GM12878 (cell line): ENCODE measurements around the gene KIAA1217. TPM values are rescaled to one million over a fixed set of nuclear protein-coding genes. Genes with fewer than 3 reads are reported as not detected.

ENCODE experiments used
- ATAC-seq: fragments of 200-7000 bp; cut with Tn5 transposase; 3 replicates; pipeline ENCODE4 v1.9.1; 2020; ENCODE audit warnings: mild to moderate bottlenecking, moderate library complexity
- BruUV-seq: library from RNA; stranded (reverse); fragments of 400-500 nt; replicated peaks from 2 replicates; lab custom pipeline; 2021; lab: Mats Ljungman, UMichigan
- CTCF ChIA-PET: fragments of 300-600 bp; sonication (Branson Sonifier 250); formaldehyde crosslinking; extraction: SDS; loops from one replicate; lab custom pipeline; 2021; ENCODE audit warnings: inconsistent platforms; lab: Yijun Ruan, JAX
- POLR2A ChIA-PET: fragments of 350-600 bp; formaldehyde crosslinking; extraction: SDS; loops from one replicate; lab custom pipeline; 2021; ENCODE audit warnings: inconsistent platforms; lab: Charles Lee
- RAD21 ChIA-PET: fragments of 300-600 bp; sonication (Branson Sonifier 250); formaldehyde crosslinking; loops from one replicate; lab custom pipeline; 2023; ENCODE audit warnings: antibody characterized with exemption; ENCODE audit not compliant: unreplicated experiment; lab: Charles Lee
- SMC1A ChIA-PET: fragments of 300-600 bp; sonication (Branson Sonifier 250); formaldehyde crosslinking; loops from one replicate; lab custom pipeline; 2023; ENCODE audit not compliant: unreplicated experiment, uncharacterized antibody; lab: Charles Lee
- DNase-seq: peaks from one replicate; pipeline ENCODE4 v3.0.0-alpha.2; 2011; ENCODE audit warnings: low read depth, low spot score
- FAIRE-seq: peaks from 3 replicates; lab custom pipeline; 2011; peaks lifted over from hg19 to GRCh38; lab: Jason Lieb, UNC
- H2AFZ ChIP-seq: 2 replicates; pipeline ENCODE4 v1.6.0; 2011; ENCODE audit warnings: low read depth, low read length, control low read depth; ENCODE audit not compliant: control insufficient read depth
- H3K27ac ChIP-seq: 2 replicates; pipeline ENCODE4 v1.5.1; 2011; ENCODE audit warnings: control low read depth; ENCODE audit not compliant: control insufficient read depth, insufficient read depth
- H3K27me3 ChIP-seq, 2 experiments: replicated peaks in 1 of 2; 2 replicates each; pipeline versions ENCODE4 v1.6.0 to v1.6.1; 2011; ENCODE audit warnings: low read length in 1 of 2; ENCODE audit not compliant: control insufficient read depth in 2 of 2, insufficient read depth in 2 of 2
- H3K36me3 ChIP-seq, 2 experiments: 2 replicates each; pipeline ENCODE4 v1.5.1; 2011; ENCODE audit warnings: low read length in 1 of 2; ENCODE audit not compliant: control insufficient read depth in 2 of 2, insufficient read depth in 2 of 2
- H3K4me1 ChIP-seq: 2 replicates; pipeline ENCODE4 v1.6.1; 2011; ENCODE audit warnings: mild to moderate bottlenecking, low read length, moderate library complexity, mixed read lengths; ENCODE audit not compliant: control insufficient read depth, insufficient read depth
- H3K4me2 ChIP-seq: 2 replicates; pipeline ENCODE4 v1.6.0; 2011; ENCODE audit warnings: control low read depth; ENCODE audit not compliant: control insufficient read depth, insufficient read depth
- H3K4me3 ChIP-seq: fragments of 200-600 bp; sonication (generic); 2 replicates; pipeline ENCODE4 v1.5.1; 2016
- H3K79me2 ChIP-seq: 2 replicates; pipeline ENCODE4 v1.6.0; 2011; ENCODE audit warnings: low read length; ENCODE audit not compliant: control insufficient read depth, insufficient read depth
- H3K9ac ChIP-seq: 2 replicates; pipeline ENCODE4 v1.8.0; 2011; ENCODE audit warnings: low read length, control low read depth, mixed read lengths; ENCODE audit not compliant: control insufficient read depth, insufficient read depth
- H3K9me3 ChIP-seq: replicated peaks from 3 replicates; pipeline ENCODE4 v1.5.1; 2011; ENCODE audit warnings: mild to moderate bottlenecking, low read length; ENCODE audit not compliant: control insufficient read depth, insufficient read depth
- H4K20me1 ChIP-seq: 2 replicates; pipeline ENCODE4 v1.6.0; 2011; ENCODE audit not compliant: control insufficient read depth, insufficient read depth
- ZZZ3 ChIP-seq: IDR thresholded peaks from 2 replicates; pipeline ENCODE4 v1.6.1; 2011; ENCODE audit warnings: low read depth; ENCODE audit not compliant: control insufficient read depth, insufficient read length
- WGBS: methylation state at CpG from one replicate; pipeline ENCODE4 v1.1.6; 2016; ENCODE audit warnings: low lambda C conversion rate; ENCODE audit not compliant: insufficient replicate concordance, insufficient coverage; ENCODE audit errors: missing lambda C conversion rate; 5-methylcytosine and 5-hydroxymethylcytosine counted together
- in situ Hi-C: fragments of 300-500 bp; cut with MboI; formaldehyde crosslinking; loops from 9 replicates; pipeline ENCODE4 v1.14.3; 2018; ENCODE audit warnings: mixed read lengths
- intact Hi-C: fragments of 100-400 bp; cut with micrococcal nuclease; formaldehyde crosslinking; loops from one replicate; pipeline ENCODE4 v1.14.2; 2022; ENCODE audit not compliant: unreplicated experiment
- polyA plus RNA-seq, 11 experiments: library from polyadenylated mRNA; depleted of rRNA in 4 of 11; unstranded in 6 of 11; stranded (reverse) in 5 of 11; fragments of >200 nt; fragmentation: Nextera tagmentation in 4 of 11; fragmentation: Illumina TruSeq in 1 of 11; extraction: Ambion mirVana in 4 of 11; extraction: Trizol in 1 of 11; gene quantifications; 1 replicate in 1 of 11; 2 replicates in 10 of 11; pipeline versions ENCODE4 v1.2.1 to v1.2.3, GENCODE V29; 2011 to 2016; ENCODE audit warnings: inconsistent platforms in 2 of 11, missing spikeins in 2 of 11, low read depth in 1 of 11
- total RNA-seq, 4 experiments: library from RNA; depleted of rRNA in 3 of 4; stranded (reverse); fragments of >200 nt in 3 of 4; fragmentation: Illumina TruSeq in 1 of 4; extraction: Trizol in 1 of 4; gene quantifications; 2 replicates each; pipeline versions ENCODE4 v1.2.1 to v1.2.3, GENCODE V29; 2013 to 2021
- TF ChIP-seq, protein P1 (sequence below): fragments of 450-650 bp; IDR thresholded peaks from 2 replicates; pipeline ENCODE4 v1.6.1; 2017; ENCODE audit warnings: borderline replicate concordance
- TF ChIP-seq, protein P2 (sequence below): IDR thresholded peaks from 2 replicates; pipeline ENCODE4 v1.6.1; 2012; ENCODE audit warnings: improper control_type of control experiment, low read depth, low read length; ENCODE audit not compliant: insufficient replicate concordance
- TF ChIP-seq, protein P3 (sequence below): fragments of 450-650 bp; formaldehyde crosslinking; IDR thresholded peaks from 2 replicates; pipeline ENCODE4 v1.4.0; 2022; ENCODE audit warnings: mild to moderate bottlenecking, moderate library complexity
- TF ChIP-seq, protein P4 (sequence below): fragments of 450-650 bp; conservative IDR thresholded peaks from 2 replicates; pipeline ENCODE4 v1.6.1; 2017; ENCODE audit warnings: mild to moderate bottlenecking, moderate library complexity

KIAA1217 gene
- total and polyA plus RNA-seq, 10 of the 15 experiments (the other 5 are each of a cell fraction or from before 2014, with no cell fraction given) = 0.57 to 3.8 (median 2.1) TPM

DNA sequence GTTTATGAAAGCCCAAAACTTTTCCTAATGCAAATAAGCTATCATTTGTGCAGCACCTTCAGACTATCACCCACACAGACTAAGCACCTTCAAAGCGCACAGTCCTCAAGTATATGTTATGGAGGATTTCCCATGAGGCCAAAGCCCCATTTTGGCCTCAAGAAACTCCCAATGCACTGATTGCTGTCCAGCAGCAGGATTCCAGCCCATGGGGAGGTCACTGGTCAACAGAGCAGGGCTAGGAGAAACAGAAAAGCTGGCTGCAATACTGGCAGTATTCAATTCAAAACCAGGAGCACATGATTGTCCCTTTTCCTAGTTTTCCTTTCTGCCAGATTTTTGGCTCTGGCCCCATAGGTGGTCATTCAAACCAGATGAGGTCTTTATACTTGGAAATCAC, 24.5 kb upstream of the KIAA1217 start (continued):
- TF ChIP-seq, protein P1, sequence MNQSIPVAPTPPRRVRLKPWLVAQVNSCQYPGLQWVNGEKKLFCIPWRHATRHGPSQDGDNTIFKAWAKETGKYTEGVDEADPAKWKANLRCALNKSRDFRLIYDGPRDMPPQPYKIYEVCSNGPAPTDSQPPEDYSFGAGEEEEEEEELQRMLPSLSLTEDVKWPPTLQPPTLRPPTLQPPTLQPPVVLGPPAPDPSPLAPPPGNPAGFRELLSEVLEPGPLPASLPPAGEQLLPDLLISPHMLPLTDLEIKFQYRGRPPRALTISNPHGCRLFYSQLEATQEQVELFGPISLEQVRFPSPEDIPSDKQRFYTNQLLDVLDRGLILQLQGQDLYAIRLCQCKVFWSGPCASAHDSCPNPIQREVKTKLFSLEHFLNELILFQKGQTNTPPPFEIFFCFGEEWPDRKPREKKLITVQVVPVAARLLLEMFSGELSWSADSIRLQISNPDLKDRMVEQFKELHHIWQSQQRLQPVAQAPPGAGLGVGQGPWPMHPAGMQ = no peak
- TF ChIP-seq, protein P2, sequence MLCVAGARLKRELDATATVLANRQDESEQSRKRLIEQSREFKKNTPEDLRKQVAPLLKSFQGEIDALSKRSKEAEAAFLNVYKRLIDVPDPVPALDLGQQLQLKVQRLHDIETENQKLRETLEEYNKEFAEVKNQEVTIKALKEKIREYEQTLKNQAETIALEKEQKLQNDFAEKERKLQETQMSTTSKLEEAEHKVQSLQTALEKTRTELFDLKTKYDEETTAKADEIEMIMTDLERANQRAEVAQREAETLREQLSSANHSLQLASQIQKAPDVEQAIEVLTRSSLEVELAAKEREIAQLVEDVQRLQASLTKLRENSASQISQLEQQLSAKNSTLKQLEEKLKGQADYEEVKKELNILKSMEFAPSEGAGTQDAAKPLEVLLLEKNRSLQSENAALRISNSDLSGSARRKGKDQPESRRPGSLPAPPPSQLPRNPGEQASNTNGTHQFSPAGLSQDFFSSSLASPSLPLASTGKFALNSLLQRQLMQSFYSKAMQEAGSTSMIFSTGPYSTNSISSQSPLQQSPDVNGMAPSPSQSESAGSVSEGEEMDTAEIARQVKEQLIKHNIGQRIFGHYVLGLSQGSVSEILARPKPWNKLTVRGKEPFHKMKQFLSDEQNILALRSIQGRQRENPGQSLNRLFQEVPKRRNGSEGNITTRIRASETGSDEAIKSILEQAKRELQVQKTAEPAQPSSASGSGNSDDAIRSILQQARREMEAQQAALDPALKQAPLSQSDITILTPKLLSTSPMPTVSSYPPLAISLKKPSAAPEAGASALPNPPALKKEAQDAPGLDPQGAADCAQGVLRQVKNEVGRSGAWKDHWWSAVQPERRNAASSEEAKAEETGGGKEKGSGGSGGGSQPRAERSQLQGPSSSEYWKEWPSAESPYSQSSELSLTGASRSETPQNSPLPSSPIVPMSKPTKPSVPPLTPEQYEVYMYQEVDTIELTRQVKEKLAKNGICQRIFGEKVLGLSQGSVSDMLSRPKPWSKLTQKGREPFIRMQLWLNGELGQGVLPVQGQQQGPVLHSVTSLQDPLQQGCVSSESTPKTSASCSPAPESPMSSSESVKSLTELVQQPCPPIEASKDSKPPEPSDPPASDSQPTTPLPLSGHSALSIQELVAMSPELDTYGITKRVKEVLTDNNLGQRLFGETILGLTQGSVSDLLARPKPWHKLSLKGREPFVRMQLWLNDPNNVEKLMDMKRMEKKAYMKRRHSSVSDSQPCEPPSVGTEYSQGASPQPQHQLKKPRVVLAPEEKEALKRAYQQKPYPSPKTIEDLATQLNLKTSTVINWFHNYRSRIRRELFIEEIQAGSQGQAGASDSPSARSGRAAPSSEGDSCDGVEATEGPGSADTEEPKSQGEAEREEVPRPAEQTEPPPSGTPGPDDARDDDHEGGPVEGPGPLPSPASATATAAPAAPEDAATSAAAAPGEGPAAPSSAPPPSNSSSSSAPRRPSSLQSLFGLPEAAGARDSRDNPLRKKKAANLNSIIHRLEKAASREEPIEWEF = no peak

DNA sequence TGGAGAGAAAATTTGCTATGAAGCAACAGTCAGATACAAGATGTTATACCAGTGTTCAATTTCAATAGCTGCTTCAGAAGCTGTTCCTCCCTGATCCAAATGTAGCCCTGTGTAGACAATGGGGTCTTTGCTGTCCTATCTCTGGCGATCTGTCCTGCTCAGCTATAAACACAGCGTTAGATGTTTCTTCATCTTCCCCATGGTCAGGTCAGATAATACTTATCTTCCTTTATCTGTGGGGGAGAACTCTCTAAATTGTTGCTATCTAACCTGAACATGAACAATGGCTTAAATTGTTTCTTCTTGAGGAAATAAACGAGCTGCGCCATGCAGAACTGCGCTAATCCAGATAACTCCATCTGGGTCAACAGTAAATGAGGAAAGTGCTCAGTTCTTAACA, 15.6 kb upstream of the KIAA1217 start:
- Histone ChIP-seq H3K79me2 (no peaks in the 10 kb centered on the region), H2AFZ (no peak overlapping the region)
- BruUV-seq = no TSS peak
- TF ChIP-seq ZZZ3 = no peak
- TF ChIP-seq, protein P3, sequence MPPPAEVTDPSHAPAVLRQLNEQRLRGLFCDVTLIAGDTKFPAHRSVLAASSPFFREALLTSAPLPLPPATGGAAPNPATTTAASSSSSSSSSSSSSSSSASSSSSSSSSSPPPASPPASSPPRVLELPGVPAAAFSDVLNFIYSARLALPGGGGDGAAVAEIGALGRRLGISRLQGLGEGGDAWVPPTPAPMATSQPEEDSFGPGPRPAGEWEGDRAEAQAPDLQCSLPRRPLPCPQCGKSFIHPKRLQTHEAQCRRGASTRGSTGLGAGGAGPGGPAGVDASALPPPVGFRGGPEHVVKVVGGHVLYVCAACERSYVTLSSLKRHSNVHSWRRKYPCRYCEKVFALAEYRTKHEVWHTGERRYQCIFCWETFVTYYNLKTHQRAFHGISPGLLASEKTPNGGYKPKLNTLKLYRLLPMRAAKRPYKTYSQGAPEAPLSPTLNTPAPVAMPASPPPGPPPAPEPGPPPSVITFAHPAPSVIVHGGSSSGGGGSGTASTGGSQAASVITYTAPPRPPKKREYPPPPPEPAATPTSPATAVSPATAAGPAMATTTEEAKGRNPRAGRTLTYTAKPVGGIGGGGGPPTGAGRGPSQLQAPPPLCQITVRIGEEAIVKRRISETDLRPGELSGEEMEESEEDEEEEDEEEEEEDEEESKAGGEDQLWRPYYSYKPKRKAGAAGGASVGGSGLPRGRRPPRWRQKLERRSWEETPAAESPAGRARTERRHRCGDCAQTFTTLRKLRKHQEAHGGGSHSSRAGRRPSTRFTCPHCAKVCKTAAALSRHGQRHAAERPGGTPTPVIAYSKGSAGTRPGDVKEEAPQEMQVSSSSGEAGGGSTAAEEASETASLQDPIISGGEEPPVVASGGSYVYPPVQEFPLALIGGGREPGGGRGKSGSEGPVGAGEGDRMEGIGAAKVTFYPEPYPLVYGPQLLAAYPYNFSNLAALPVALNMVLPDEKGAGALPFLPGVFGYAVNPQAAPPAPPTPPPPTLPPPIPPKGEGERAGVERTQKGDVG (CRISPR knock-in tag) = no peak
- TF ChIP-seq, protein P4, sequence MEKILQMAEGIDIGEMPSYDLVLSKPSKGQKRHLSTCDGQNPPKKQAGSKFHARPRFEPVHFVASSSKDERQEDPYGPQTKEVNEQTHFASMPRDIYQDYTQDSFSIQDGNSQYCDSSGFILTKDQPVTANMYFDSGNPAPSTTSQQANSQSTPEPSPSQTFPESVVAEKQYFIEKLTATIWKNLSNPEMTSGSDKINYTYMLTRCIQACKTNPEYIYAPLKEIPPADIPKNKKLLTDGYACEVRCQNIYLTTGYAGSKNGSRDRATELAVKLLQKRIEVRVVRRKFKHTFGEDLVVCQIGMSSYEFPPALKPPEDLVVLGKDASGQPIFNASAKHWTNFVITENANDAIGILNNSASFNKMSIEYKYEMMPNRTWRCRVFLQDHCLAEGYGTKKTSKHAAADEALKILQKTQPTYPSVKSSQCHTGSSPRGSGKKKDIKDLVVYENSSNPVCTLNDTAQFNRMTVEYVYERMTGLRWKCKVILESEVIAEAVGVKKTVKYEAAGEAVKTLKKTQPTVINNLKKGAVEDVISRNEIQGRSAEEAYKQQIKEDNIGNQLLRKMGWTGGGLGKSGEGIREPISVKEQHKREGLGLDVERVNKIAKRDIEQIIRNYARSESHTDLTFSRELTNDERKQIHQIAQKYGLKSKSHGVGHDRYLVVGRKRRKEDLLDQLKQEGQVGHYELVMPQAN = no peak

More for the DNA sequence above, 15.6 kb upstream of the KIAA1217 start:
- ChIA-PET SMC1A (interaction anchor here (0.7 to 1.4 kb wide), 2 partner anchors 10 to 321 kb away, joined by 3 read pairs; no protein-coding TSS in a partner anchor), RAD21 (interaction anchor here (1.0 kb wide), 1 partner anchor 198 kb away, joined by 3 read pairs; no protein-coding TSS in a partner anchor), CTCF (interaction anchor here (0.8 to 1.2 kb wide), 2 partner anchors 166 to 199 kb away, joined by 3 to 4 read pairs; no protein-coding TSS in a partner anchor), POLR2A (no interaction called here)
- Histone ChIP-seq H3K27ac (no peak overlapping the region), H3K36me3 (no peaks in the 10 kb centered on the region), H3K4me1 (no peaks in the 10 kb centered on the region), H3K9me3 (no peaks in the 10 kb centered on the region), H3K4me2 (no peak overlapping the region), H3K27me3 (no peaks in the 10 kb centered on the region), H3K9ac (no peak overlapping the region), H4K20me1 (no peaks in the 10 kb centered on the region), H3K4me3 (no peak overlapping the region)
- ATAC-seq = no peak
- WGBS = 58% methylated on average over 5 of the region's 5 CpGs
- FAIRE-seq = no peak
- intact Hi-C loops = loop anchor here (10.0 kb wide), 1 partner anchor 879 kb away; no protein-coding TSS in a partner anchor
- DNase-seq = no peak
- in situ Hi-C loops = loop anchor here (5.0 kb wide), 1 partner anchor 196 kb away; no protein-coding TSS in a partner anchor
